Vagina (tissue), 2 donors: Measurements from ENCODE around the gene RNF212B.

ENCODE experiments used
- POLR2A ChIP-seq, 2 donors: fragments of 450-650 bp; IDR thresholded peaks; one replicate each; pipeline ENCODE4 v1.6.1; 2017; ENCODE audit warnings: antibody characterized with exemption in 2 of 2, mild to moderate bottlenecking in 2 of 2, moderate library complexity in 2 of 2
- POLR2AphosphoS5 ChIP-seq, 2 donors: sonication (generic); formaldehyde crosslinking; IDR thresholded peaks; one replicate each; pipeline ENCODE4 v1.9.0; 2017; ENCODE audit warnings: antibody characterized with exemption in 2 of 2, mild to moderate bottlenecking in 2 of 2, low read depth in 1 of 2; ENCODE audit not compliant: insufficient read depth in 1 of 2
- TF ChIP-seq, protein P1 (sequence below), 3 experiments: fragments of 450-650 bp in 2 of 3; fragments of 200-600 bp in 1 of 3; sonication (generic) in 1 of 3; IDR thresholded peaks; one replicate each; pipeline ENCODE4 v1.5.1; 2017 to 2019; ENCODE audit warnings: antibody characterized with exemption in 3 of 3, mild to moderate bottlenecking in 2 of 3, moderate library complexity in 2 of 3

DNA sequence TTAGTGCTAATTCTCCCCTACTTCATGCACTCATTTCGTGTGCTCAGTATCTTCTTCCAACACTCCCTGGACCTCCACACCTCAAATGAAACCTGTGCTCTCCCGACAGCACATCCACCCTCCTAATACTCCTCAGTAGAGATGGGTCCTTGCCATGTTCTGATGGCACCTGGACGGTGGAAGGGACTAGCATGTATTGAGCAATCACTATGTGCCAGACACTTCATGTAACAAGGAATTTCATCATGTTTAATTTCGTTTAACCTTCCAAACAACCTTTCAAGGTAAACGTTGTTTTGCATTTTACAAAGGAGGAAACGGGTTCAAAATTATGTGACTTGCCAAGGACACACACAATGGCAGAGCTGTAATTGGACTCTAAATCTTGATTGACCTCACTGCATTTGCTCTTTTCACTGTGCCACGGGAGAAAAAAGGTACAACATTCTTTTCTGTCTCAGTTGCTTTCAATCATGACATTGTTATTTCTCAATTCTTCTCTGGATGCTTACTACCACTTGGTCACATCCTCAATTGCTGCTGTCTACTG, 42.1 kb upstream of the RNF212B start:
- TF ChIP-seq, protein P1, sequence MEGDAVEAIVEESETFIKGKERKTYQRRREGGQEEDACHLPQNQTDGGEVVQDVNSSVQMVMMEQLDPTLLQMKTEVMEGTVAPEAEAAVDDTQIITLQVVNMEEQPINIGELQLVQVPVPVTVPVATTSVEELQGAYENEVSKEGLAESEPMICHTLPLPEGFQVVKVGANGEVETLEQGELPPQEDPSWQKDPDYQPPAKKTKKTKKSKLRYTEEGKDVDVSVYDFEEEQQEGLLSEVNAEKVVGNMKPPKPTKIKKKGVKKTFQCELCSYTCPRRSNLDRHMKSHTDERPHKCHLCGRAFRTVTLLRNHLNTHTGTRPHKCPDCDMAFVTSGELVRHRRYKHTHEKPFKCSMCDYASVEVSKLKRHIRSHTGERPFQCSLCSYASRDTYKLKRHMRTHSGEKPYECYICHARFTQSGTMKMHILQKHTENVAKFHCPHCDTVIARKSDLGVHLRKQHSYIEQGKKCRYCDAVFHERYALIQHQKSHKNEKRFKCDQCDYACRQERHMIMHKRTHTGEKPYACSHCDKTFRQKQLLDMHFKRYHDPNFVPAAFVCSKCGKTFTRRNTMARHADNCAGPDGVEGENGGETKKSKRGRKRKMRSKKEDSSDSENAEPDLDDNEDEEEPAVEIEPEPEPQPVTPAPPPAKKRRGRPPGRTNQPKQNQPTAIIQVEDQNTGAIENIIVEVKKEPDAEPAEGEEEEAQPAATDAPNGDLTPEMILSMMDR (IDR thresholded peaks at IDR 0.05), result no peak
- no peak for TF ChIP-seq POLR2AphosphoS5 (IDR thresholded peaks at IDR 0.05; ENCODE audit: insufficient read depth in 1 of 2, low read depth in 1 of 2)
- TF ChIP-seq POLR2A (IDR thresholded peaks at IDR 0.05), result no peak
